CD1c-positive myeloid dendritic cell (primary cell): ENCODE measurements around the gene SND1.

Experiments used
- DNase-seq: peaks from one replicate; pipeline ENCODE4 v3.0.0-alpha.2; 2016; ENCODE audit errors: extremely low spot score

The SND1 gene

GRCh38 chr7:128115821-128116723 is 464.1 kb downstream of the SND1 start:
- no peak for DNase-seq

GRCh38 chr7:128116740-128117139 is 464.7 kb downstream of the SND1 start:
- DNase-seq: no peak

GRCh38 chr7:128117691-128118090 is 465.7 kb downstream of the SND1 start:
- no peak for DNase-seq

GRCh38 chr7:128119036-128119435 is 467.0 kb downstream of the SND1 start:
- no peak for DNase-seq

- no peak for DNase-seq
Measured at GRCh38 chr7:128120116-128120515, 468.1 kb downstream of the SND1 start.

- DNase-seq: no peak
Measured at GRCh38 chr7:128120976-128121490, 469.0 kb downstream of the SND1 start.

- DNase-seq: peak; percentile 84
Measured at GRCh38 chr7:128121711-128122530, 469.9 kb downstream of the SND1 start.

- DNase-seq: peak; percentile 52
Measured at GRCh38 chr7:128122576-128123290, 470.7 kb downstream of the SND1 start.

GRCh38 chr7:128123291-128124037 is 471.5 kb downstream of the SND1 start:
- DNase-seq: no peak

GRCh38 chr7:128124786-128125185 is 472.8 kb downstream of the SND1 start:
- no peak for DNase-seq

GRCh38 chr7:128125816-128126215 is 473.8 kb downstream of the SND1 start:
- DNase-seq: peak; percentile 30

GRCh38 chr7:128128401-128128800 is 476.4 kb downstream of the SND1 start:
- DNase-seq: no peak

- DNase-seq: peak; percentile 51
Measured at GRCh38 chr7:128129224-128129864, 477.4 kb downstream of the SND1 start.

- no peak for DNase-seq
Measured at GRCh38 chr7:128131115-128131514, 479.1 kb downstream of the SND1 start.

GRCh38 chr7:128131731-128132130 is 479.7 kb downstream of the SND1 start:
- no peak for DNase-seq

GRCh38 chr7:128132426-128133069 is 480.6 kb downstream of the SND1 start:
- DNase-seq: no peak

GRCh38 chr7:128135159-128135514 is 483.1 kb downstream of the SND1 start:
- no peak for DNase-seq

- DNase-seq: peak; percentile 92
Measured at GRCh38 chr7:128135515-128136214, 483.7 kb downstream of the SND1 start.

- no peak for DNase-seq
Measured at GRCh38 chr7:128136215-128136597, 484.2 kb downstream of the SND1 start.

- peak; percentile 52 for DNase-seq
Measured at GRCh38 chr7:128137181-128137580, 485.2 kb downstream of the SND1 start.
